WTC11 (cell line): ENCODE results near the gene MOB4. TPM values are rescaled to one million over a fixed set of nuclear protein-coding genes. Genes with fewer than 3 reads are reported as not detected.
A peak's percentile ranks its signal among the peaks of the same experiment; 100 is the strongest.

ENCODE experiments used
- ATF1 ChIP-seq: sonication (generic); formaldehyde crosslinking; IDR thresholded peaks from 2 replicates; pipeline ENCODE4 v1.8.1; 2023; ENCODE audit warnings: mild to moderate bottlenecking, moderate library complexity, missing genetic modification reagents
- CREM ChIP-seq: sonication (generic); formaldehyde crosslinking; IDR thresholded peaks from 2 replicates; pipeline ENCODE4 v1.8.1; 2022; ENCODE audit warnings: mild to moderate bottlenecking, missing genetic modification reagents, moderate library complexity
- E2F1 ChIP-seq: sonication (generic); formaldehyde crosslinking; IDR thresholded peaks from 2 replicates; pipeline ENCODE4 v1.8.0; 2022; ENCODE audit warnings: mild to moderate bottlenecking, missing genetic modification reagents
- ELF4 ChIP-seq: sonication (generic); formaldehyde crosslinking; IDR thresholded peaks from 2 replicates; pipeline ENCODE4 v1.8.1; 2022; ENCODE audit warnings: low read depth, mild to moderate bottlenecking, moderate library complexity, missing genetic modification reagents
- EMX1 ChIP-seq: fragments of 250-450 bp; sonication (Bioruptor Pico); IDR thresholded peaks from 2 replicates; pipeline ENCODE4 v1.8.0; 2021; ENCODE audit warnings: mild to moderate bottlenecking
- ERG ChIP-seq: fragments of 250-450 bp; sonication (Bioruptor Pico); IDR thresholded peaks from 2 replicates; pipeline ENCODE4 v1.8.0; 2021; ENCODE audit warnings: mild to moderate bottlenecking
- FOXK1 ChIP-seq: sonication (generic); formaldehyde crosslinking; IDR thresholded peaks from 2 replicates; pipeline ENCODE4 v1.8.0; 2022; ENCODE audit warnings: mild to moderate bottlenecking, moderate library complexity, missing genetic modification reagents
- FOXP1 ChIP-seq: sonication (generic); formaldehyde crosslinking; IDR thresholded peaks from 2 replicates; pipeline ENCODE4 v1.8.0; 2022; ENCODE audit warnings: missing genetic modification reagents, mild to moderate bottlenecking, moderate library complexity, borderline replicate concordance
- GABPB1 ChIP-seq: sonication (generic); formaldehyde crosslinking; IDR thresholded peaks from 2 replicates; pipeline ENCODE4 v1.8.1; 2023; ENCODE audit warnings: mild to moderate bottlenecking, missing genetic modification reagents
- GRHL2 ChIP-seq: fragments of 250-450 bp; sonication (Bioruptor Pico); IDR thresholded peaks from 2 replicates; pipeline ENCODE4 v1.8.0; 2022; ENCODE audit warnings: mild to moderate bottlenecking, moderate library complexity; ENCODE audit not compliant: insufficient replicate concordance, severe bottlenecking
- HMGXB4 ChIP-seq: sonication (generic); formaldehyde crosslinking; IDR thresholded peaks from 2 replicates; pipeline ENCODE4 v1.8.1; 2023; ENCODE audit warnings: mild to moderate bottlenecking, moderate library complexity, missing genetic modification reagents
- IRF1 ChIP-seq: sonication (generic); formaldehyde crosslinking; IDR thresholded peaks from 2 replicates; pipeline ENCODE4 v1.8.0; 2023; ENCODE audit warnings: missing genetic modification reagents
- JUN ChIP-seq: sonication (generic); formaldehyde crosslinking; IDR thresholded peaks from 2 replicates; pipeline ENCODE4 v1.8.0; 2023; ENCODE audit warnings: mild to moderate bottlenecking, missing genetic modification reagents
- MLX ChIP-seq: sonication (generic); formaldehyde crosslinking; IDR thresholded peaks from 2 replicates; pipeline ENCODE4 v1.8.1; 2023; ENCODE audit warnings: mild to moderate bottlenecking, missing genetic modification reagents, moderate library complexity
- NFYB ChIP-seq: sonication (generic); formaldehyde crosslinking; conservative IDR thresholded peaks from 2 replicates; pipeline ENCODE4 v1.8.0; 2022; ENCODE audit warnings: low read depth, missing genetic modification reagents
- OVOL2 ChIP-seq: fragments of 250-450 bp; sonication (Bioruptor Pico); IDR thresholded peaks from 2 replicates; pipeline ENCODE4 v1.9.0; 2021; ENCODE audit warnings: mild to moderate bottlenecking, borderline replicate concordance
- TCF7 ChIP-seq: sonication (generic); formaldehyde crosslinking; IDR thresholded peaks from 2 replicates; pipeline ENCODE4 v1.8.0; 2022; ENCODE audit warnings: mild to moderate bottlenecking, low read depth, missing genetic modification reagents, moderate library complexity
- TEAD1 ChIP-seq: sonication (generic); formaldehyde crosslinking; IDR thresholded peaks from 2 replicates; pipeline ENCODE4 v1.8.0; 2022; ENCODE audit warnings: mild to moderate bottlenecking, missing genetic modification reagents
- TP53 ChIP-seq: sonication (generic); formaldehyde crosslinking; IDR thresholded peaks from 2 replicates; pipeline ENCODE4 v1.8.1; 2023; ENCODE audit warnings: mild to moderate bottlenecking, missing genetic modification reagents
- ZBTB21 ChIP-seq: sonication (generic); formaldehyde crosslinking; IDR thresholded peaks from 2 replicates; pipeline ENCODE4 v1.8.1; 2023; ENCODE audit warnings: mild to moderate bottlenecking, missing genetic modification reagents, borderline replicate concordance
- ZNF138 ChIP-seq: sonication (generic); formaldehyde crosslinking; conservative IDR thresholded peaks from 2 replicates; pipeline ENCODE4 v1.8.1; 2022; ENCODE audit warnings: mild to moderate bottlenecking, moderate library complexity, missing genetic modification reagents
- ZNF219 ChIP-seq: sonication (generic); formaldehyde crosslinking; IDR thresholded peaks from 2 replicates; pipeline ENCODE4 v1.8.0; 2023; ENCODE audit warnings: missing genetic modification reagents, mild to moderate bottlenecking, borderline replicate concordance
- ZNF281 ChIP-seq: sonication (generic); formaldehyde crosslinking; IDR thresholded peaks from 2 replicates; pipeline ENCODE4 v1.8.0; 2023; ENCODE audit warnings: mild to moderate bottlenecking, missing genetic modification reagents
- ZNF396 ChIP-seq: fragments of 250-450 bp; sonication (Bioruptor Pico); IDR thresholded peaks from 2 replicates; pipeline ENCODE4 v1.8.0; 2021; ENCODE audit warnings: mild to moderate bottlenecking, moderate library complexity, borderline replicate concordance
- ZNF423 ChIP-seq: fragments of 250-450 bp; sonication (Bioruptor Pico); IDR thresholded peaks from 2 replicates; pipeline ENCODE4 v2.1.2; 2022; ENCODE audit warnings: mild to moderate bottlenecking, moderate library complexity
- ZSCAN18 ChIP-seq: fragments of 250-450 bp; sonication (Bioruptor Pico); IDR thresholded peaks from 2 replicates; pipeline ENCODE4 v2.1.2; 2022; ENCODE audit warnings: mild to moderate bottlenecking, moderate library complexity
- total RNA-seq: library from RNA; stranded (reverse); gene quantifications from 3 replicates; pipeline ENCODE4 v1.2.3, GENCODE V29; 2021
- TF ChIP-seq, protein P1 (sequence below): fragments of 250-450 bp; sonication (Bioruptor Pico); conservative IDR thresholded peaks from 2 replicates; pipeline ENCODE4 v1.9.0; 2021; ENCODE audit warnings: mild to moderate bottlenecking

MOB4 gene
- total RNA-seq, 1 experiment from 2014 or later = 47.8 TPM

GRCh38 chr2:197515739-197516392 is at the start of gene MOB4 (continued):
- peak; percentile 94 for TF ChIP-seq MLX (CRISPR knock-in tag)
- peak; percentile 97 for TF ChIP-seq FOXP1
- TF ChIP-seq TCF7 = 0 out of 2 replicates have a peak, but pooled peaks have one; percentile 68
- TF ChIP-seq, protein P1, sequence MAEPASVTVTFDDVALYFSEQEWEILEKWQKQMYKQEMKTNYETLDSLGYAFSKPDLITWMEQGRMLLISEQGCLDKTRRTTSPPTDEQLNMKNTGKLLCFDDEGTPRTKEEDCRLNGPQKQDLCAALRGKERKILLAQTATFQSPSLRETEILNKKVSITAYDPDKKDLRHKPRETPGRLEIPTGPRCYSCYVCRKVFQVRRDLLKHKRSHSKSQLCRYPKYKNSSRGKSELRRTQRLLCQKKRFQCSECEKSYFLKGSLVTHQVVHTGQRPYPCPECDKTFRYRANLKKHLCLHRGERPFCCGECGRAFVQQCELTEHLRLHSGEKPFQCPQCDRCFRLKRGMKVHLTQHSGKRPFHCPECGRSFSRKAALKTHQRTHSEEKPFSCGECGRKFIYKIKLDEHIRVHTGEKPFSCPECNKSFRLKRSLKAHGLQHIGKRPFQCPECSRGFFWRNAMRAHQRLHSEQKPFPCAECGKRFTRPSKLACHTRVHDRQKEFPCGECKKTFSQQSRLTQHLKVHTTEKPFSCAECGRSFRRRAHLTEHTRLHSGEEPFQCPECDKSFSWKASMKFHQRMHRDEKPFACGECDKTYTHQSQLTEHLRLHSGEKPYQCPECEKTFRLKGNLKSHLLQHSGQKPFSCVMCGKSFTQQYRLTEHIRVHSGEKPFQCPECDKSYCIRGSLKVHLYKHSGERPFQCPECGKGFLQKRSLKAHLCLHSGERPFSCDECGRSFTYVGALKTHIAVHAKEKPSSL = no peak
- peak; percentile 92 for TF ChIP-seq ZBTB21 (CRISPR knock-in tag)
- TF ChIP-seq OVOL2 (CRISPR knock-in tag) = no peak
- TF ChIP-seq IRF1 = no peak
- 0 out of 2 replicates have a peak, but pooled peaks have one; percentile 85 for TF ChIP-seq ZNF138 (CRISPR knock-in tag)
- no peak for TF ChIP-seq ZNF423 (CRISPR knock-in tag)
- peak; percentile 78; the same call in 1 of the 2 replicates for TF ChIP-seq TEAD1 (CRISPR knock-in tag)
- TF ChIP-seq CREM (CRISPR knock-in tag) = peak; percentile 86
- TF ChIP-seq FOXK1 (CRISPR knock-in tag) = peak; percentile 96
- TF ChIP-seq GABPB1 = peak; percentile 87
- TF ChIP-seq E2F1 (CRISPR knock-in tag) = peak; percentile 31; the same call in 1 of the 2 replicates
- no peak for TF ChIP-seq ZNF219
- no peak; the same call in 1 of the 2 replicates for TF ChIP-seq JUN (CRISPR knock-in tag)
- TF ChIP-seq ZSCAN18 (CRISPR knock-in tag) = no peak
- TF ChIP-seq ELF4 (CRISPR knock-in tag) = no peak
- TF ChIP-seq ERG = no peak
- no peak for TF ChIP-seq EMX1
- TF ChIP-seq ATF1 (CRISPR knock-in tag) = no peak; the same call in 1 of the 2 replicates
- peak; percentile 10; the same call in 1 of the 2 replicates for TF ChIP-seq NFYB (CRISPR knock-in tag)
- TF ChIP-seq ZNF281 (CRISPR knock-in tag) = peak; percentile 81
- TF ChIP-seq ZNF396 (CRISPR knock-in tag) = no peak
- peak; percentile 90 for TF ChIP-seq TP53 (CRISPR knock-in tag)
- TF ChIP-seq HMGXB4 (CRISPR knock-in tag) = peak; percentile 99
- TF ChIP-seq GRHL2 (CRISPR knock-in tag) = no peak
